NCI-H2171 treated with DMSO at 0.1 percent for 48 hours (cell line): Measurements from ENCODE around the gene ZNF239.
"Not testable (repeated sequence)": the region's sequence is repeated elsewhere in the genome, so short reads cannot be mapped to it uniquely, and the experiment has no call there.

Experiments
- DNase-seq: peaks from one replicate; lab custom pipeline; 2025; lab: John Stamatoyannopoulos, UW

ZNF239 gene

DNA sequence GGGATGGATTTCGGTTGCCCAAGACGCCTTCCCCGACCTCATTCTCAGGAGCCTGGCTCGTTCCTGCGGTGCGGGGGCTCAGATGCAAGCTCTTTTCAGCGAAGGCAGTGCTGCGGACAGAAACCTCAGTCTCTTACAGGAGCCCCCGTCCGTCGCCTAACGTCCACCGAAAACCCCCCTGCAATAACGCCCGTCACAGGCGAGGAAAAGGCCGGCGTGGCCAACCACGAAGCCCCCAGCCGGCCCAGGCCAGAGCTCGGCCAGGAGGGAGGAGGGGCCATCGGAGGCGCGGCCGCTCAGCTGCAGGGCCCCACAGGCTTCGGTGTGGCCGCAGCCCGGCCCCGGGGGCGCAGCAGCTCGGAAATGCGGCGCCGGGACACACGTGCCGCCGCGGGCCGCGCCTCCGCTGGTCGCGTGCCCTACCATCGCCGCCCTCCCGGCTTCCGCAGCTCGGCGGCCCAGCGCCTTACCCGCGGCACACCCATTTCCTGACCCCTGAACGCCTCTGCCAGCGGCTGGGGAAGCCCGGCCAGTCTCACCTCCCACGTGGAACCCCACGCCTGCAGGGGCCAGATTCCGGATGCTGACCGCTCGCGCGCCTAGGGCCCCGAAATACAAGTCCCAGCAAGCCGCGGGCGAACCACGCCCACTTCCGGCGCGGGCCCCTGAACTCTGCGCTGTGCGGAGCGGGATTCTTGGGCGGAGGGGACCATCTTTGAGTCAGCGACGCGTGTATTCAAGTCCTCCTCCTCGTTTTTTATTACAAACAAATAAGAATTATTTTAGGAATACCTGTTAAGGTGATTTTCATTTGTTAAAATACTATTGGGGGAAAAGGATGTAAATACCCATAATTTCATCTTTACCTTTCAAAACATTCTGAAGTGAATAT is at the start of gene ZNF239:
ZNF239 (minus strand) TSS at position 616 of the 892 bp plus-strand sequence. CDS start 16,537 bp downstream, outside the sequence.
- DNase-seq = peak; percentile 70

DNA sequence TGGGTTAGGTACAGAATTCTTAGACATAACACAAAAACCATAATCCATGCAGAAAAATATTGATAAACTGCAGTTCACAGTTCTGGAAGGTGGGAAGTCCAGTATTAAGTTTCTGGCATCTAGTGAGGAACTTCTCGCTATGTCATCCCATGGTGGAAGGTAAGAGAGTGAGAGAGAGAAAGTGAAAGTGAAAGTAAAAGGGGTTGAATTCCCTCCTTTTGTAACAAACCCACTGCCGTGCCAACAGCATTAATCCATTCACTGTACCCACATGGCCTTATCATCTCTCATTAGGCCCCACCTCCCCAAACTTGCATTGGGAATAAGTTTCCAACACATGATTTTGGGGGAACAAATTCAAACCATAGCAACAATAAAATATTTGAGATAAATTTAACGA is 48.9 kb upstream of the ZNF239 start:
- no peak for DNase-seq

DNA sequence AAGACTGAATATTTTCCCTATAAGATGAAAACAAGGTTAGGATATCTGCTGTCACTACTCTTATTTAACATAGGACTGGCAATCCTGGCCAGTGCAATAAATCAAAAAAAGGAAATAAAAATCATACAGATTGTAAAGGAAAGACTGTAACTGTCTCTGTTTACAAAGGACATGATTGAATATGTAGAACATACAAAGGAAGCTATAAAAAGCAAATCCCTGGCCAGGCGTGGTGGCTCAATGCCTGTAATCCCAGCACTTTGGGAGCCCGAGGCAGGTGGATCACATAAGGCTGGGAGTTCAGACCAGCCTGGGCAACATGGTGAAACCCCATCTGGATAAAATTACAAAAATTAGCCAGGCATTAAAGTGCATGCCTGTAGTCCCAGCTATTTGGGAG is 47.6 kb upstream of the ZNF239 start:
- no peak for DNase-seq

DNA sequence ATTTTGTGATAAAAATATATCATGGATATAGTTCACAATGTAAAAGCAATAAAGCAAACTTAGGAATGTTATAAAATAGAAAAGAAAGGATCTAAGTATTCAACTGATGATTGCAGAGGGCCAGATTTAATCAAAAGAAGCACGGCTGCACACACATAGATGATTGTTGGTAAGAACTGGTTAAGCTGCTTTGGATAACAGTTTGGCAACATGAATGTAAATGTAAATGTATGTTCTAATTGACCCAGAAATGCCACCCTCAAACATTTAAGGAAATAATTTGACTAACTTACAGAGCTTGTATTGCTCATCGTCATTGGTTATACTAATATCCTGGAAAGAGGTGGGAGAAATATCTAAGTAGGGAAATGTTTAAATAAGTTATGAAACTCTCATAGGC is 45.0 kb upstream of the ZNF239 start:
- DNase-seq = no peak

DNA sequence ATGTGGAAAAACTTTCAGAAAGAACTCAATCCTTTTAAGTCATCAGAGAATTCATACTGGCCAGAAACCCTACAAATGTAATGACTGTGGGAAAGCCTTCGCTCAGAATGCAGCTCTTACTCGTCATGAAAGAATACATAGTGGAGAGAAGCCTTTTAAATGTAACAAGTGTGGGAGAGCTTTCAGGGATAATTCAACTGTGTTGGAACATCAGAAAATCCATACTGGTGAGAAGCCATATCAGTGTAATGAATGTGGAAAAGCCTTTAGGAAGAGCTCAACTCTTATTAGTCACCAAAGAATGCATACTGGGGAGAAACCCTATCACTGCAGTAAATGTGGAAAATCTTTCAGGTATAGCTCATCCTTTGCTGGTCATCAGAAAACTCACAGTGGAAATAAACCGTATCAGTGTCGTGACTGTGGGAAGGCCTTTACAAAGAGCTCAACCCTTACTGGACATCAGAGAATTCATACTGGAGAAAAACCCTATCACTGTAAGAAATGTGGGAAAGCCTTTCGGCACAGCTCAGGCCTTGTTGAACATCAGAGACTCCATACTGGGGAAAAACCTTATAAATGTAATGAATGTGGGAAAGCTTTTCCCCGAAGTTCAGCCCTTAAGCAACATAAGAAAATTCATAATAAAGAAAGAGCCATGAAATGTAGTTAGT is 42.4 kb upstream of the ZNF239 start:
- DNase-seq = no peak

DNA sequence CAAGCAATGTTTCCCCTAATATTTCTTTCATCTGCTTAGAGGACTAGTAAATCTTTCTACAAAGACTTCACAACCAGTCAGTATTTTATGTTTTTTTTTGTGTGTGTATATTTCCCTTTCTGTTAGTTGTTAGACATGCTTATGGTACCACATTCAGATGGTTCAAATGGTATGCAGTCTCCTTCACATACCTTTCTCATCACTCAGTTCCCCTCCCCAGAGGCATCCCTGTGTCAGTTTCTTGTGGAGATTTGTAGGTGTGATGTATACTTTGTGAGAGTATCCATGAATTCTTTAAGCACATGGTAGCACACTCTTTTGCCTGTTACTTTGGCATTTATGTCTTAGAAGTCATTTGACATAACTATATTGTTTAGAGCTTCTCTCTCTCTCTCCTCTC is 36.2 kb upstream of the ZNF239 start:
- no peak for DNase-seq

DNA sequence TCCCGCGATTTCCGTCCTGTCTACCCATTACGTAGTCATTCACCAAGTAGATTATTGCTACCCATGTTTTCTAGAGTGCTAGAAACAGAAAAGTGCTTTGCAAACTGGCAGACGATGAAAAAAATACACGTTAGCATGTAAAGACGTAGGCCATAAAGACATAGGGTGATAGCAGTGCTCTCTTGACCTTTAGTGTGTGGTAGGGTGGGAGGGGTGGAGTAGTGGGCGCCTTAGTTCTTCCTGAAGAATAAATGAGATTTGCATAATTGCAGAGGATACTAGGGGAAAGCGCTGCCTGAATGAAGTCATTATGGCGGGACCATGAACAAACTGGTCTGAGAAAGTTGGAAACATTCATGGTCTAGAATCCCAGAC is 32.8 kb upstream of the ZNF239 start:
- DNase-seq = no peak

DNA sequence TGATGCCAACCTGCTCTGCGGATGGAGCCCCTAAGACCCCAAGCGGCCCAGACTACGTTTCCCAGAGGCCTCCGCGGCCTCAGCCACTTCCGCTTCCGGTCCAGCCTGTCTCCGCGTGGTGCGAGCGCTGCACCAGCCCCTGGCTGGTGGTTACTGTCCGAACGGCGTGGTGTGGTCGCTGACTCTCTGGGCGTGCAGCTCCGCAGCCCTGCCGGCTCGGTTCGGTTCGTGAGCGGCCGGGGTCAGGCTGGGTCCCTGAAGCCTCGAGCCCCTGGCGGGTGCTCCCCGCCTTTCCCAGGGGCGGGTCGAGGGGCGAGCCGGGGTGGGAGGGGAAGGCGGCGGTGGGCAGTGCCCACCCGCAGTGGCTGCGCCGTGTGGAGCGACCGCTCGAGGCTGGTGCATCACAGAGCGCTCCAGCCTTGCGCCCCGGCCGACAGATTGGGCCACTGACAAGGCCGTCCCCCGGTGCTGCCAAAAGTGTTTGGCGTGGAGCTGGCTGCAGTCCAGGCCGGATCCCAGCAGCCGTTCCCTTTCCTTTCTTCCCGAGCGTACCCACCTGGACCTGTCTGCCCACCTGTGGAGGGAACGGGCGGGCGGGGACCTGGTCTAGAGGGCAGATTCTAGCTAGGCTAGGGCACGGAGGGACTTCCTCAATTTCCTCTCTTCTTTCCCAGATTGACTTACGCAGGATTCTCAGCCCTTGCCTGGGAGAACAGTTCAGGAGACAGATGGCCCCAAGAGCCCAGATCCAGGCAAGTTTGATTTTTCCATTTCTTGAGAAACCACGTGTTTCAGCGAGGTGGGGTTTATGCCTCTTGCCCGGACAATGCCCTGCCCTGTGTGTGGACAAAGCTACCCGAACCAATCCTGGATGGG is 32.1 kb upstream of the ZNF239 start, which contains the start of gene ZNF485:
ZNF485 (plus strand) TSS at position 116 of the 876 bp plus-strand sequence; CDS start at position 729, 613 bp downstream.
- peak; percentile 41 for DNase-seq

DNA sequence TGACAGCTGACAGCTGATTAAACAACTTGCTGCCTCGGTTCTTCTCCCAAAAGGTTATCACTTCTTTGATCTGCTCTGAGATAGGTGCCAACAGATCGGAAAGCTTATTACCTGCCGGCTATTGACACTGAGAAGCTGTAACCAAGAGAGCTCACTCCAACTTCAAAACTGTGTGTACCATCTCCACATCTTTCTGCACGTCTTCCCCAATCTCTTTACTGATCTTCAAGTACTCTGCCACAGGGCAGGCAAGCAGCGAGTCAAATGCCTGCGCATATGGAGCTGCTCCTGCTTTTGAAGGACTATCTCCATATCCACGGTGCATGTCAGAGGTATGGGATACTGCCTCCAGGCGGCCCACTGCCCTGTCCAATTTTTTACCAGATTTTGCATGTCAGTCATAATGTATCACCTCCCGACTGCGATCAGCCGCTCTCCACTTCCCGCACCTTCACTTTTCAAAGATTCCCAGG is 31.5 kb upstream of the ZNF239 start:
- no peak for DNase-seq

DNA sequence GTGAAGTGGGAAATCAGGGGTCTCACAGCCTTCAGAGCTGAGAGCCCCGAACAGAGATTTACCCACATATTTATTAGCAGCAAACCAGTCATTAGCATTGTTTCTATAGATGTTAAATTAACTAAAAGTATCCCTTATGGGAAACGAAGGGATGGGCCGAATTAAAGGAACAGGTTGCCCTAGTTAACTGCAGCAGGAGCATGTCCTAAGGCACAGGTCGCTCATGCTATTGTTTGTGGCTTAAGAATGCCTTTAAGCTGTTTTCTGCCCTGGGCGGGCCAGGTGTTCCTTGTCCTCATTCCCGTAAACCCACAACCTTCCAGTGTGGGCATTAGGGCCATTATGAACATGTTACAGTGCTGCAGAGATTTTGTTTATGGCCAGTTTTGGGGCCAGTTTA is 27.2 kb upstream of the ZNF239 start:
- not testable (repeated sequence) for DNase-seq

DNA sequence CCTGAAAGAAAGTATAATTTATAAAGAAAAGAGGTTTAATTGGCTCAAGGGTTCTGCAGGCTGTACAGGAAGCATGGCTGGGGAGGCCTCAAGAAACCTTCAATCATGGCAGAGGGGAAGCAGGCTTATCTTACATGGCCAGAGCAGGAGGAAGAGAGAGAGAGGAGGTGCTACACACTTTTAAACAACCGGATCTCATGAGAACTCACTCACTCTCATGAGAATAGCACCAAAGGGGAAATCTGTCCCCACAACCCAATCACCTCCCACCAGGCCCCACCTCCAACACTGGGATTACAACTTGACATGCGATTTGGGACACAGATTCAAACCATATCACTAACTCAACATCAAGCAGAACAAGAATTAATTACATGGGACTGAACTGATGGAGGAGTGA is 24.9 kb upstream of the ZNF239 start:
- DNase-seq = no peak

DNA sequence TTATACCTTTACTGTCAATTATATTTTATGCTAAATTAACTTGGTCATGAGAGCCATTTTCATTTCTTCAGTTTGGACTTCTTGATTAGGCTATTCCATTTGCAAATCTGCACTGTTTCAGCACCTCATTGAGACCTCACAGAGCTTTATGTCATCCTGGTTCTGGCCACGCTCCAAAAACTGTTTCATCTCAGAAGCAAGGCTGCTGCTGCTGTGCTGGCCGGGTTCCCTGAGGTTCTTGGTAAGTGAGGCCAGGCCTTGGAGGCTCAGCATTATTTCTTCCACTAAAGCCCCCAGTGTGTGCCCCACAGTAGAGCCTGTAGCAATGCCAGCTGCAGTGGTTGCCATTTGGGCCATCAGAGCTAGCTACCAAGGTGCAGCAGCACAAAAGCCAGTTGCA is 24.0 kb upstream of the ZNF239 start:
- DNase-seq = no peak

DNA sequence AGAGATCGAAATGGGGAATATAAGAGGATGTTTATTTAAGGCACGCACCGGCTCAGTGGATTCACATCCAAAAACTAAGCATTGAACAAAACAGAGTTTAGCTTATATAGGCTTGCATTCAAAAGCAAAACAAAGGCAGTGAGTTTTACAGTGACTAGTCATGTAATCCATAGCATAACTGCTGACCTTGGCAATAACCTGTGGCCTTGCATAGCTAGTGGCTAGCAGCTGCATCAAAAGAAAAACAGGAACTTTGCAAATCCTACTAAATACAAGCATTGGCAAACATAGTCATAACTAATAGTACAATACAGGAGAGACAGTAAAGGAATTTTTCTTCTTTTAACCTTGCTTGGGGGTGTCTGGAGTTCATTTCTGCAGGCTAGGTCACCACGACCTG is 22.1 kb upstream of the ZNF239 start:
- no peak for DNase-seq

DNA sequence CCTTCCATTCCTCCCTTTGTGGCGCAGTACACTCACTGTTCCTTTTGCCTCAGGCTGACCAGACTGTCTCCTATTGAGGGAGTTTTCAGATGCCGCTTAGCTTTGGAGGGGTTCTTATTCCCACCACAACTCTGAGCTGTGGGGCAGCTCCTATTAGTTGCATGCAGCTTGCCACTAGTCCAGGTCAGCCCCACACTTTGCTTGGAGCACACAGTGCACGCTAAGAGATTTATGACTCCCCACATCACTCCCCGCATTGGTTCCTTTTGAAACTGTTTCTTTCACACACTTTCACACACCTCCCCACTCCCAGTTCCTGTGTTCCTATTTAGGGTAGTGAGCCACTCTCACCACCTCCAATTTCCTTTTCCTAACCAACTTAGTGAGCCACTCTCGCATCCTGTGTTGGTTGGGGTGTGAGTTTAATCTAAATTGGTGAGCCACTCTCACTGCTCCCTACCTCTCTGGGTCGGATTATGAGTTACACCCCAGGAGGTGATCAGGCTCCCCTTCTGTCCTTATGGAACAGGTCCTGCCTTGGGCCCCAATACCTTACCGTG is 21.4 kb upstream of the ZNF239 start:
- DNase-seq = no peak

DNA sequence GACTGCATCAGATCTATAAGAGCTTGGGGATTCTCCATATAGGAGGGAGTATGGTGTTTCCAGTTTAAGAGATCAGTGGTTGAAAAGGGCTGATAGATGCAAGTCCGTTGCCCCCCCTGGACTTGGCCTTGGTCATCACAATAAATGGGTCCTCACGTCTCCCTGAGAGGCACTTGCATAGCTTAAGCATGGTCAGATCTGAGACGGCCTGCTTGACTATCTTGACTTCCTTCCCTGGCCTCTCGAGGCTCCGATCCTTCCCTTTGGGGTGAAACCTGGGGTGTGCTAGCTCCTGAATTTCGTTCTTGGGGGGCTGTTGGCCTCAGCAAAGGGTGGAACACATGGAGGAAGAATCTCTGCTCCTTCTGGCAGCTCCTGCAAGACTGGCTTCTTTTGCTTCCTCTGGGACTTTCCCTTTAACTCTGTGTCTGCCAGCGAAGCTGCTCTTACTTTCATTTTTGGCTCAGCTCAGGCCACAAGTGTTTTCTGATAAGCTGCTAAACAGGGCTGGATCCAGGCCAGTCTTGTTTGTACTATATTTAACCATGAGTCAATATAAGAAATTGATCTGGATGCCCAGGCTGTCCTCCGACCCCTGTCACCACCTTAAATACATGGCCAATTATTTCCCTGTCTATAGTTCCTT is 20.7 kb upstream of the ZNF239 start:
- DNase-seq = no peak

DNA sequence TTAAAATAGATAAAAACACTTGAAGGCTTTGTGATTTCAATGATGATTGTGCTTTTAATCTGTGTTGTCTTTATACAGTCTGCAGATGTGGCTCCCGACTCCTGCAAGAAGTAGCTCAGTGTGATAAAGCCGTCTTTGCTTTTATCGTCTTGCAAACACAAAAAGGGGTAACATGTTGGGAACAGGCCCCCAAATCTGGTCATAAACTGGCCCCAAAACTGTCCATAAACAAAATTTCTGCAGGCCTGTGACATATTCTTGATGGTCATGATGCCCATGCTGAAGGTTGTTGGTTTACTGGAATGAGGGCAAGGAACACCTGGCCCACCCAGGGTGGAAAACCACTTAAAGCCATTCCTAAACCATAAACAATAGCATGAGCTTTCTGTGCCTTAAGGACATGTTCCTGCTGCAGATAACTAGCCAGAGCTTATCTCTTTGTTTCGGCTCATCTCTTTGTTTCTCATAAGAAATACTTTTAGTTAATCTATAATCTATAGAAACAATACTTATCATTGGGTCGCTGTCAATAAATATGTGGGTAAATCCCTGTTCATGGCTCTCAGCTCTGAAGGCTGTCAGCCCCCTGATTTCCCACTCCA is 17.0 kb upstream of the ZNF239 start:
- no peak for DNase-seq

DNA sequence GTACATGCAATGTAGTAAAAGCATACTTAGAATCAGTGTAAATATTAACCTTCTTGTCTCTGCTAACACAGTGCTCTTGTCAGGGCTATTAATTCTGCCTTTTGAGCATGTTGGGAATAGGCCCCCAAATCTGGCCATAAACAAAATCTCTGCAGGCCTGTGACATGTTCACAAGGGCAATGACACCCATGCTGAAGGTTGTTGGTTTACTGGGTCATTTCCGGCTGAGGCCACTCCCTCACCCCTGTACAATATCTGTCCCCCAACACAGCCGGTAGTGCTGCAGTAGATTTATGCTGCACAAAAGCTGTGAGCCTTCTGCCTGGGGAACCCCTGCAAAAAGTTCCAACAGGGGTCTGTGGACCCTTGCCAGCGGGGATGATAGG is 12.3 kb upstream of the ZNF239 start:
- not testable (repeated sequence) for DNase-seq

DNA sequence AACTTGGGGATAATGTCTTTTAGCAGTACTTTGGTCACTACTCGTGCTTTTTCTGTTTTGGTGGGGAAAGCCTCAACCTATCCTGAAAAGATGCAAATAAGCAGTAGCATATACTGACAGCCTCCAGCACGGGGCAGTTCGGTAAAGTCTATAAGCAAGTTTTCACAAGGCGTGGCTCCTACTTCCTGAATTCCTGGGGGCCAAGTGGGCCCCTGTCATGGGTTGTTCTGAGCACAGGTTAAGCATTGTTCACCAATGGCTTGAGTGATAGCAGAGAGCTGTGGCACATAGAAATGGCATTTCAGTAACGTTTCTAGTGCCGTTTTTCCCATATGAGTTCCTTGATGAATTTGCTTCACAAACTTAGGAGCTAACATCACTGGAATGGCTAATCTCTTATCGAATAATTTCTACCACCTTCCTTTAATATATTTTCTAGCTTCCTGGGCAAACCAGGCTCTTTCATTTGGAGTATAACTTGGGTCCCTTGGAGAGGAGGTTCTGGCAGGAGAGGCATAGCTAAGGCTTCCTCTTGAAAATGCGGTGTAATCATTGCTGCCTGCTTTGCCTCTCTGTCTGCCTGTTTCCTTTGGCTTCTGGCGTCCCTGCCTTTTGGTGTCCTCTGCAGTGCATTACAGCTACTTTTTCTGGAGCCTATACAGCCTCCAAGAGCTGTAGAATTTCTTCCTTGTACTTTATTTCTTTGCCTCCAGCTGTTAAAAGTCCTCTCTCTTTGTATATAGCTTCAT is 11.7 kb upstream of the ZNF239 start:
- no peak for DNase-seq

DNA sequence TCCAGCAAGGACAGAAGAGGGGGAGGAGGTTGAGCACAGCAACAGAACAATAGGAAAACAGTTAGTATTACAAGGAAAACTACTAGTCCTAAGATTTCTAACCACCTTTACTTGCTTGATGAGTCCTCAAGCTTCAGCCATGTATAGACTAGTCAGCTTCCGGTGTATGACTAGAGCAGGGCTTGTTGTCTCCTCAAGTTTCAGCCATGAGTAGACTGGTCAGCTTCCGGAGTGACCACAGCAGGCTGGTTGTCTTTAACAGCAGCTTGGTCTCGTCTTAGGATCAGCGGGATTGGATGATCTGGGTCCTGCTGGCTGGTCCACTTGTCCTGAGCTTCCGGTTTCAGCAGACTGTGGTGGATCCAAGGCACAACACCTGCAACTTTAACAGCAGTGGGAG is 10.6 kb upstream of the ZNF239 start:
- no peak for DNase-seq

DNA sequence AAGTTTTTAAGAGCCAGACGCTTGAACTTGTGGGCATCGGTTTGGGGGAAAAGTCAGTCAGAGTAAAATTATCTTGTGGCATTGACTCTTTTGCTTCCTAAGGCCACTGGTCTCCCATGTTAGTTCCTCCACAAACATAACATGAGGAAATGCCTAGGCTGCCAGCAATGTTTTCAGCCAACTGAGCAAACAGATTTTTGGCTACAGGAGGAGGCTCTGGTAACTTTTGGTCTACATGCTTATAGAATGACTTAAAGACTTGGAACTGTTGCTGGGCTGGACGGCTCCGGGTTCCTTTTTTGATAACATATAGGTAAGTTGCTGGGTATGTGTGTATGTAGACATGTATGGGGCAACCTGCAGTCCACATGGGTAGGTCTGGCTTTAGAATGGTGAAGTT is 9.6 kb upstream of the ZNF239 start:
- DNase-seq = no peak
